KBM-7 (cell line): ENCODE data around the gene GIGYF2.
A peak's percentile ranks its signal among the peaks of the same experiment; 100 is the strongest.

Experiments
- DNase-seq: peaks from one replicate; pipeline ENCODE4 v3.0.0-alpha.2; 2015
- in situ Hi-C: fragments of 300-500 bp; cut with MboI; formaldehyde crosslinking; loops from 2 replicates; pipeline ENCODE4 v1.14.3; 2020; ENCODE audit warnings: low sequenced_read_pairs, low pct_unique_long_range_greater_than_20kb, mixed read lengths

The GIGYF2 gene

DNA sequence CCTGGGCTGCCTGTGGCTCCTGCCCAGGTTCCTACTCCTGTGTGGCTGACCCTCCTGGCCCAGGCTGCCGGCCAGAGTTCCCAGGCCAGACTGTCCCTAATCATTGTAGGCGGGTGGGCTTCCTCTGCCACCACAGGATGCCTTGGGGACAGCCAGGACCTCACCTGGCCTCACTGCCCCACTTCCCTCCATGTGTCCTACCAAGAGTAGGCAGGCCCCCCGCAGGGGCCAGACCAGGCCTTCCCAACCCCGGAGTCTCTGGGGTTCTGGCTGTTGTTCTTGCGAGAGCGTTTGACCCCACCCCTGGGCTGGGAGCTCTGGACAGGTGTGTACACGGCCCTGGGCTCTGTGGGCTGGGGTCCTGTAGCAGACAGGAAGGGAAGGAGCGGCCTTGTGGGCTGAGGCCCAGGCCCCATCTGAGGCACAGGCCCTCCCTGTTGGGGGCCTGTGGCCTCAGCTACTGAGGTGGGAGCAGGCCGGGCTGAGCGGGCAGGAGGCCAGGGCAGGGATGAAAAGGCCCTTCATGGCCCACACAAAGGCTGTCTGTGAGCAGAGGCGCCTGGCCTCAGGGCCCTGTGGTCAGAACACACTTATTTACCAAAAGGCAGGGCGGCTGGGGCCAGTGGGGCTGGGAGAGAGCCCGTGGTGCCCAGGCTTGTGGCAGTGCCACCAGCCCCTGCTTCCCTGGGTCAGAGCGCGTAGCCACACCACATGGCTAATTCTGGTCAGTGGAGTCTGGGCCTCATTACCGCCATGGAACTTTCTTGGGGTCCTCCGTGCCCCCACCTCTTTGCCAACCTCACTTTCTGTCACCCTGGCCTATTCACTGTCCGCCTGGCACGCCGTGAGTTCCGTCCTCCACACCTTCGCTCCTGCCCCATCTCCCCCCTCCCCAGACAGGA, 175.0 kb downstream of the GIGYF2 start:
- in situ Hi-C loops, result loop anchor here (25.0 kb wide), 1 partner anchor 390 kb away; the partner anchor contains the start of gene ATG16L1
- no peak for DNase-seq

DNA sequence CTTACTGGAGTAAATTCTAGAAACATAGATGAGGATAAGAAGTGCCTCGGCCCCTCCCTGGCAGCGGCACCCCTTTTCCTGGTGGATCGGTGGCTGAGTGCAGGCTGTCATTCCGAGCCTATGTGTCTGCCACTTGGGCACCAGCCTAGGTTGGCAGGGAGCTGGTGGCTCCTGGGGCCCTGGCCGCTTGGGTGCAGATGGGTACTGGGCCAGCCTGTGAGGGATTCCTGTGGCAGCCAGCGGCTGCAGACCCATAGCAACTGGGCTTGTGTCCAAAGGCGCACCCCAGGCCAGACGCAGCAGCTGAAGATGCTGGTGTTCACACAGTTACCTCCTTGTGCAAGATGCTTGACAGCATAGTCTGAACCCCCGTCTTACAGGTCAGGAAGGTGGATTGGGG, 175.7 kb downstream of the GIGYF2 start:
- in situ Hi-C loops, result loop anchor here (25.0 kb wide), 1 partner anchor 389 kb away; the partner anchor contains the start of gene ATG16L1
- no peak for DNase-seq

DNA sequence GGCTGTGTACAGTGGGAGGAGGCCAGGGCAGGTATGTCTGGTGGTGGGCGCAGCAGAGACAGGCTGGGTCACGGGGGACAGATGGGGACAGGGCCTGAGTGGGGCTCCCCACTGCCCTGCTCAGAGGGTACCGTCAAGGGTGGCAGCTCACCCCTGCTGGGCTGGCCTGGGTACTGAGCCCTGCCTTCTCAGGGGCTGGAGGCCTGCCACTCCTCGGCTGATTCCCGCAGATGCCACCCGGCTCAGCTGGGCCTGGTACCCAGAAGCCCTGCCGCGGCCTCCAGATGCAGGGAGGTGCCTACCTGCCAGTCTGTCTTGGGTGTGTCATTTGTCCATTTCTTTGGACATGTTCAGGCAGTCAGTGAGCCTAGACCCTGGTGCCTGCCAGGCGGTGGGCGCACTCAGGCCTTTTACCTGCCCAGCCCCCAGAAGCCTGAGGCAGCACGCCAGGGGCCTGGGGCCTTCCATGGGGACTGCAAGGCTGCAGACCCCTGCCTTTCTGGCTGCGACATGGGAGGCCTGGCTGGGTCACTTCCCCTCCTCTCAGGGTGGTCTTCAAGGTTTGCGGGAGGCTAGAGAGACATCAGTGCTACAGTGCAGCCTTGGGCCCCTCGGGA, 176.3 kb downstream of the GIGYF2 start:
- in situ Hi-C loops, result loop anchor here (25.0 kb wide), 1 partner anchor 389 kb away; the partner anchor contains the start of gene ATG16L1
- no peak for DNase-seq

DNA sequence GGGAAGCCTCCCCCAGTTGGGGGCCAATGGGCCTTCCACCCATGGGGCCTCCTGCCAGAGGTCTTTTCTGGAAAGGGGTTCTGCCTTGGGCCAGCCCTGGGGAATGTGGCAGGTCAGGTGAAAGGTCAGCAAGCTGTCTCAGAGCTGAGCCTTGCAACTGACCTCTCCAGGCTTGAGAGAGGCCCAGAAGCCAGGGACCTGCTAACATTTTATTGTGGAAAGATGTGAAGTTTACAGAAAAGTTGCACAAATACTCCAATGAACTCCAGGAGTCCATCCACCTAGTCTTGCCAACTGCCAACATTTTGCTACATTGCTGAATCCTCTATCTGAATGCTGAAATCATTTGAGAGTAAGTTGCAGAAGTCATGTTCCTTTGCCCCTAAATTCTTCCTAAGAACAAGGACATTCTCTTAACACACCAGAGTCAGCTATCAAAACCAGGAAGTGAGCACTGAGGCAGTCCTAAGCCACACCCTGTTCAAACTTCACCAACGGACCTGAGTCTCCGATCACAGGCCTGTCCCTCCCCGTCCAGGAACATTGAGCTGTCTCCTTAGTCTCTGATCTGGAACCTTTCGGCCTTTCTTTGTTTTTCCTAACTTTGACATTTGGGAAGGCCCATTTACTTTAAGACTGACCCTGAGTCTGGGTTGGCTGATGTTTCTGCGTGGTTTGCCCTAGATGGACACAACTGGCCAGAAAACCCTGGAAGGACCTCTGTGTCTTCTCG, 176.9 kb downstream of the GIGYF2 start:
- peak; percentile 48 for DNase-seq
- in situ Hi-C loops, result loop anchor here (25.0 kb wide), 1 partner anchor 388 kb away; the partner anchor contains the start of gene ATG16L1

DNA sequence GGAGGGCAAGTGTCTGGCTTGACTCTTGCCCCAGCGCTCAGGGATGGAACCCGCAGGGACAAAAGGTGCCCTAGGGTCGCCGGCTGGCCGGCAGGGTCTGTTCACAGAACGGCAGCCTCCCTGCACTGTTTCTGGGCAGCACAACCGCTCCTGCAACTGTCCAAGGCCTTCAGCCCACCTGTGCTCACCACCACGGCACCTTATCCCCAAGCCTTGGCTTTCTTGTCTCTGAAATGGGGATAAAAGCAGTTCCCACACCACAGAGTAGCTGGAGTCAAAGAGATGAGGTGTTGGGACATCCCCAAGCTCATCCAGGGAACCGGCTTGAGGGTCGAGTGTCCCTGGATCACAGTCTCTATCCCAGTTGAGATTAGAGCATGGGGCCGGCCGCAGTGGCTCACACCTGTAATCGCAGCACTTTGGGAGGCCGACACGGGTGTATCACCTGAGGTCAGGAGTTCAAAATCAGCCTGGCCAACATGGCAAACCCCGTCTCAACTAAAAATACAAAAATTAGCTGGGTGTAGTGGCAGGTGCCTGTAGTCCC, 177.6 kb downstream of the GIGYF2 start:
- in situ Hi-C loops, result loop anchor here (25.0 kb wide), 1 partner anchor 388 kb away; the partner anchor contains the start of gene ATG16L1
- DNase-seq, result no peak

DNA sequence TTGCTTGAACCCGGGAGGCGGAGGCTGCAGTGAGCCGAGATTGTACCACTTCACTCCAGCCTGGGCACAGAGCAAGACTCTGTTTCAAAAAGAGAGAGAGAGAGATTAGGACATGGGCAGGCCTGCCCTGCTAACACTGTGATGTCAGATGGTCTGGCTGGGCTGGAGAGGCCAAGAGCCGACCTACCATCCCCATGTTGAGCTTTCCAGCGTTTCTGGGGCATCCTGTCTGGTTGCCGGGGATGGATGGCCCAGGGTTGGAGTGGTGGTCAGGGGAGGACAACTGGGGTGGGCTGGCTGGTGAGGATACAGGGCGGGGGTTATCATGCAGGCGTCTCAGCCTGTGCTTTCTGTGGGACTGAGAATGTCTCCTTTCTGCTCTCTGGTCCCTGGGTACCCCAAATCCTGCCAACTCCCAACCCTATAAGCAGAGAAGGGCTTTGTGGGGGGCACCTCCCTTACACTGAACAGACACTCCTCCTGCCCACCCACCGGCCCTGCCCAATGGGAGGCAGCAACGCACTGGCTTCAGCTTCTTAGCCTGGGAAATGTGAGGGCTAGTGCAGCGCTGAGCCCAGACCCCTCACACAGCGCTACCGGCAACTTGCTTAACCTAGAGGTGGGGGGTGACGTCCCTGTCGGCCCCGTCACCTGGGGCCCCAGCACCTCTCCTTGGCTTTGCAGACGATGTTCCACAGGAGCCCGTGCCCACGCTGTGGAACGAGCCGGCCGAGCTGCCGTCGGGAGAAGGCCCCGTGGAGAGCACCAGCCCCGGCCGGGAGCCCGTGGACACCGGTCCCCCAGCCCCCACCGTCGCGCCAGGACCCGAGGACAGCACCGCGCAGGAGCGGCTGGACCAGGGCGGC, 178.4 kb downstream of the GIGYF2 start:
- DNase-seq, result peak; percentile 35
- in situ Hi-C loops, result no loop called here

DNA sequence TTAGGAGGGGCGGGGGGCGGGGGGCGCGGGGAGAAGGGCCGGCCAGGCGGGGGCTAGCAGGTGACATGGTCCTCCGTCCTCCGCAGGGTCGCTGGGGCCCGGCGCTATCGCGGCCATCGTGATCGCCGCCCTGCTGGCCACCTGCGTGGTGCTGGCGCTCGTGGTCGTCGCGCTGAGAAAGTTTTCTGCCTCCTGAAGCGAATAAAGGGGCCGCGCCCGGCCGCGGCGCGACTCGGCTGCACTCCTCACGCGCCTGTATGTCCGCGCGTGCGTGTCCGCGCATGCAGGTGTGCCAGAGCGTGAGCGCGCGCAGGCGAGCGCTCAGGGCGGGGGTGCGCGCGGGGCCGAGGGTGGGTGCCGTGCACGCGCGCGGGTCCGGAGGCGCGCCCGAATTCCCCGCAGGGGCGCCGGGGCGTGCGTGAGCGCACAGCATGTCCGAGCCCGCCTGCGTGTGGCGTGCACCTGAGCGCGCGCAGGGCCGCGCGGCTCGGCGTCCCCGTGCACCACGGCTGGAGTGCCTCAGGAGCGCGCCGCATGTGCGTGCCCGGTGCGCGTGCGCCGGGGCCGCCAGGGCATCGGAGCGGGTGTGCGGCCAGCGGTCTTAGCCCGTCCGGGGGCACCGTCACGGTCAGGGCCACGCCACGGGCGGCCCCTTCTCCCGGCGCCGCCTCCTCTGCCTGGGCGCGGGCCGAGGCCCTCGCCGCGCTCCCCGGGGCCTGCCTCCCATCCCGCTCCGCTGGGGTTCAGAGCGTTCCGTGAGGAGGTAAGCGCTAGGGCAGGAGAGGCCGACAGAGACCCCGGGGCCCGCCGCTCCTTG, 179.2 kb downstream of the GIGYF2 start:
- in situ Hi-C loops, result no loop called here
- peak; percentile 68 for DNase-seq

DNA sequence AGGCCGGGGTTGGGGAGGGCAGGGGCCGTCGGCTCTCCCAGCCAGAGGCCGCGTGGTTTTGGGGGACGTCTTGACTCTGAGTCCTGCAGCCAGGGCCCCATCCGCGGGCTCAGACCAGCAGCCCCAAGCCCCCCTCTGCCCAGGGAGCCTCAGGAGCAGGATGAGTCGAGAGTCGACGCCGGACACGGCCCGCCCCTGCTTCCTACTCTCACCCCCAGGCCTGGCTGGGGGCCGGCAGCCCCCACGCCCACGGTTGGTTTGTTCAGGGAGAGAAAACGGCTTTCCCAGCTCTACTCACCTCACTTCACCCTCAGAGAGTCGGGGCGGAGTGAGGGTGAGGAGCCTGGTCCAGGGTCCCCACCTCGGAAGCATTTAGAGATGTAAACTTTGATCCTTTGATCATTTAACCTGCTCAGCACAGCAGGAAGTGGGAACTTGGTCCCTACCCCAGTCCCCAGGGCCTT, 179.9 kb downstream of the GIGYF2 start:
- in situ Hi-C loops, result no loop called here
- no peak for DNase-seq

DNA sequence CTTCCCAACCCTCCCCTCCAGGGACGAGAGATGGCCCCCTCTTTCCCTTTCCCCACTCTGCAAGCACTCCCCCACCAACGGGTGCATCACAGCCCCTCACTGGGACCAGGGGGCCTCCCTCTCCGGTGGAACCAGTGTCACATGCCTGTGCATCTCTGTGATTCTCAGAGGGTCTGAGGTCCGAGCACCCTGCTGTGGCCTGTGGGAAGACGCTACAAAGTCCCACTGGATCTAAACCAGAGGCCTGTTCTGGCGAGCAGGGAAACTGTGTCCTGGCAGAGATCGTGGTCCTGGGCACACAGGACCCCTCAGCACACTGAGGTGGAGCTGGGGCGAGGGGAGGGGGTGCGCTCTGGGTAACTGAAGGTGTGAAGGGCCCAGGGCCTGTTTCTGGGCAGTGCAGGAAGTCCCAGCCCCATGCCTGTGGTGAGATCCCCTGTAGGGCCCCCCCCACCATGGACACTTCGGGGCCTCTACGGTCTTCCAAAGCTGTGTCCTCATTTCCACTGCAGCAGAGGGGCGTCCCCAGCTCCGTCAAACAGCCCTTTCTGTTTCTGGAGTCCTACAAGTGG, 180.9 kb downstream of the GIGYF2 start:
- DNase-seq, result no peak
- in situ Hi-C loops, result no loop called here

DNA sequence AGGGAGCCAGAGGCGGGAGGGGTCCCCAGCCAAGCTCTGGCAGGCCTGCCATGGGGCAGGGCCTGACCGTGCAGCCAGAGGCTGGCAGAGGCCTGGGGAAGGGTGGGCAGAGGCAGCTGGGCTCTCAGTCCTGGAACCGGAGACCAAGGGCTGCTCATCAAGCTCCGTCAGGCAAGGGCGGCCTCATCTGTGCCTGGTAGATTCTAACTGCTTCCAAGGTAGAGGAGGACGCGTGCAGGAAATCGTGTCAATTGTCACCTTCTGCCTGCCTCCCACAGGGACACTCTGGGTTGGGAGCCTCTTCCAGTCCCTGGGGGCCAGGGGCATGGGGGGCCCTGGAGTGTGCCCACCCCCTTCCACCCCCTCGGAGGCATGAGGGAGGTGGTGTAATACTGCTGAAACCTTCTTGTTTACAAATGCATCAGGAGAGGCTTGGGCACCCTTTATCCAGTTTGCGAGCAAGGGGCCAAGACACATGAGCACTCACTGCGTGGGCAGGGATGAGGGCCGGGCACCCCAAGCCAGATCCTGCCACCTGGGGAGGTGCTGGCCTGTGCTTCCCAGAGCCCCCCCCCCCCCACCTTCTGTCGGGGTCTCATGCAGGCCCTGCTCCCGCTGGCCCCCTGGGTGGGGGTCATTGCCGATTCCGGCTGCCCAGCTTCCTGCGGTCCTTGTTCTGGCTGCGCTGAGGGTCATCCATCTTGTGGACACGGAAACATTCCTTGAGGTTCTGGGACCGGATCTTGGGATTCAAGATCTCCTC, 181.9 kb downstream of the GIGYF2 start:
- in situ Hi-C loops, result no loop called here
- no peak for DNase-seq

DNA sequence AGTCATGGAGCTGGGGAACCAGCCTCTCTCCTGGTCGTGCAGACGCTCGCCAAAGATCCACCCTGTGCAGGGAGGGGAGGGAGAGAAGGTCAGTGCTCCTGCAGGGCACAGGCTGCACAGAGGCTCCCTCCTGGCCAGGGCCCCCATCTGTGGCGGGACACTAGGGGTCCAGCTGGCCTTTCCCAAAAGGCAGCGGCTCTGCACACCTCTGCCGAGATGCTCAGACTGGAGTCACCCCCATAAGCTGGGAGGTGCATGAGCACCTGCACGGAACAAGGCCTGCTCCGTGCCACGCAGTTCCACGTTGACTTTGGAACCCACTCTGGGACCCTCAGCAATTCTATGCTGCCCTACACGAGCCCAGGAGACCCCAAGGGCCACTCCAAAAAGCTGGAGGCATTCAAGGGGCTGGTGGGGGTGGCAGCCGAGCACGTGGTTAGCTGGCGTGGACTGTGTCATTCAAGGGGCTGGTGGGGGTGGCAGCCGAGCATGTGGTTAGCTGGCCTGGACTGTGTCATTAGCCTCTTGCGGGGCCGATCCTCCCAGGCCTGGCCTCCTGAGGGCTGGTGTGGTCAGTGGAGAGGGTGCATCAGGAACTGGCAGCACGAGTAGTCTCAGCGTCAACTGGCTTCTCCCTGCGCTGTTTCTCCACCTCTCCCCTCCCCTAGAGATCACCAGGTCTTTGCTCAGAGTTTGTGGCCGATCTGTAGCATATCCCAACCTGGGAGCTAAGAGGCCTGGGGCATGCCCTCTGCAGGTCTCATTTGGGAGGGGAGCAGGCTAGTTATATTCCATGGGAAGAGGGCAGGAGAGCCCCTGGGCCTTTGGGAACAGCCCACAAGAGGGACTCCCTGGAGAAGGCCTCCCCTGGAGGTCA, 182.7 kb downstream of the GIGYF2 start:
- in situ Hi-C loops, result no loop called here
- no peak for DNase-seq

DNA sequence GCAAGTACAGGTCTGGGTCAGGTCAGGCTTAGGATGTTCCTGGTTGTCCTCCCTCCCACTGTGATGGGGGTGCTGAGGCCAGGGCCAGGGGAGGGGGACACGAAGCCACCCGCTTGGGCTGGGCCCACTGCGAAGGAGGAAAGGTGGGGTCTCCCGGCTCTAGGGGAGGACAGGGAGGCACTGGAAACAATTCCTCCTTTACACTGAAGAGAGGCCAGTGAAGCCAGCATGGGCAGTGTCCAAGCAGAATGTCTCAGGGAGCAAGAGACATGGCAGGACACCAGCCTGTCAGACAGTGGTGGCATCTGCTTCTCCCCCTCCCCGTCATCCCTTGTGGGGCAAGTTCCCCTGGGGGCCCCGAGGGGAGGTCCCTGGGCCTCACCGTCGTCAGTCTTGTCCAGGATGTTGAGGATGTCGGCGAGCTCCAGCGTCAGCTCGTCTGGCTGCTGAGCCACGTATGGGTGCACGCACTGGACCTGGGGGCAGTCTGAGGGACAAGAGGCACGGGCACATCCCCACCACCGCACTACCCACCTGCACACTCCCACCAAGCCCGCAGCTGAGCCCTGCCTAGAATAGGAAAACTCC, 183.7 kb downstream of the GIGYF2 start:
- no peak for DNase-seq
- in situ Hi-C loops, result no loop called here

DNA sequence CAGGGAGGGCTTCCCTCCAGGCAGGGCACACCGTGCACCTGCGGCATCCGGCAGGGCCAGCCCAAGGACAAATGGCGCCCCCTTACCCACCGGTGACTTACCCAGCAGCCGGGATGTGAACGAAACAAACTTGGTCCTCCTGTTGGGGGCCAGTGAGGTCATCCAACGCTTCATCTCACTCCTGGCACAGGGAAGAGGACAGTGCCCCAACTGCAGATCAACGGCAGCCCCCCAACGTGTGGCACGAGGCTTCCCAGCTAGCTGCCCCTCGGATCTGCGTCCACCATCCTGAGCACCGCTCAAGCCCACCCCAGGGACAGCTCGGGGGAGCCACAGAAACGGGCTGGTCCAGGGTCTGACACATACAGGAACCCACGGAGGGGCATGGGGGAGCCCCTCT, 185.0 kb downstream of the GIGYF2 start:
- DNase-seq, result no peak
- in situ Hi-C loops, result no loop called here

DNA sequence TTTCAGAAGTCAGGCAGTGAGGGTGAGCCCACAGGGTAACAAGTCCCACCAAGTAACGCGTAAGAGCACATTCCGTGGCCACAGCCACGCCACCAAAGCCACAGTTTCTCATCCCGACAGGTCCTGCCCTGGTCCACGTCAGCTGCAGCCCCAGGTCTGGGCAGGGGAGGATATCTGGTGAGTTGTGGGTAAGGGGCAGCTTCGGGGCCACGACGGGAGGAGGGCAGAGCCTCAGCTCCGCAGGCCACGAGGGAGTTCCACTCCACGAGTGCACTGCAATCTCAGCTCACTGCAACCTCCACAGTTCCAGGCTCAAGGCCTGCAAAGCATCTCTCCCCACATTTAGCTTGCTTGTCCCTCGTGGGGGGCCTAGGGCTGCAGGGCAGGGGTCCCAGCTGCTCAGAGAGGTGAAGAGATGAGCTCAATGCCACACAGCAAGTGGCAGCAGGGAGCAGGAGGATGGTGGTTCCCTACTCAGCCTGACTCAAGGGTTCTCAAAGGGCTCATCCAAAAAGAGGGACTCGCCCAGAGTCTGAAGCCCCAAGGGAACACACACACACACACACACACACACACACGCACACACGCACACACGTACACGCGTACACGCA, 185.5 kb downstream of the GIGYF2 start:
- no peak for DNase-seq
- in situ Hi-C loops, result no loop called here

DNA sequence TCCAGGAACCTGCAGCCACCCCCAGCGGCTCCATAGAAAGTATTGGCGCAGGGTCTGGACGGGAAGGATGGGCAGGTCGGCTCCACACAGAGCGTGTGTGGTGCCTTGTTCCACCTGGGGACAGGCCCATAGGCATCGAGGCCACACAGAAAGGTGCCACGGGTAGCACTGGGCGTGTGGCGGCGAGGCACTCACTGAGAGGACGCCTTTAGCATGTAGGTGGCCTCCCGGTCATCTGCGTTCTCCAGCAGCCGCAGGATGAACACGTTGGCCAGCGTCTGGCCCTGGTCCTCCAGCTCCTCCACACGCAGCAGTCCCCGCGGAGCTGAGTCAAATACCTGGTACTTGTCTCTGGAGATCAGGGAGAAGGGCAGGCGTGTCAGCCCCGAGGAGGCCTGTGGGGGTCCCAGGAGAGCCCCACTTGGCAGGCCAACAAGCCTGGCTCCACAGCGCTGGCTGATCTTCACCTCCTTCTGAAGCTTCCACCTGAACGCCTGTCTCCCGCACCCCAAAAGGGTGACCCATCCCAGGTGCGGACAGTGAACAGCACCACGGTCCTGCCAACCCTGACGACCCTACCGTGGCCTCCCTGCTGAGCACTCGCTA, 186.1 kb downstream of the GIGYF2 start:
- in situ Hi-C loops, result no loop called here
- DNase-seq, result no peak
